HCEC 1CT (cell line): ENCODE measurements around the gene CUL4B.
"Not testable (repeated sequence)": the region's sequence is repeated elsewhere in the genome, so short reads cannot be mapped to it uniquely, and the experiment has no call there.

Source experiments
- DNase-seq: peaks from one replicate; pipeline ENCODE4 v3.0.0-alpha.2; 2017

Gene CUL4B

GRCh38 chrX:120517936-120518335 lies 42.8 kb downstream of the CUL4B start:
- peak; percentile 72 for DNase-seq

GRCh38 chrX:120514236-120514635 lies 46.5 kb downstream of the CUL4B start:
- DNase-seq: no peak

DNA sequence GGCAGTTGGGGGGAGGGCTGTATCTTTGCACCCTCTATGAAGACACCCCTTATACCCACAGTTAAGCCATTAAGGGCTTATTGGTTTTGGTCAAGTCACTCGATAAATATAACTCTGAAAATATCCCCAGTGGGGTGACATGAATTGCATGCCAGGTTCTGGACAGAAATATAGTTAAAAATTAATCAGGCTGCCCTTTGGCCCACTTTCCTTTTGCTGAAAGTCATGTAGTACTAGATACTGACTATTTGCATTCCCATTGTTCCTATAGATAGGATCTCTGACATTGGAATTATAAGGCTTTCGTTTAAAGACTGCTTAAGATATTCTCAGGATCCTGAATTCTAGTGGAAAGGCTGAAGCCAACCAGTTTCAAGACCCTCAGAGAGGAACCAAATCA lies 48.1 kb downstream of the CUL4B start:
- no peak for DNase-seq

GRCh38 chrX:120512222-120512621 lies 48.5 kb downstream of the CUL4B start:
- DNase-seq: no peak

- no peak for DNase-seq
Measured at GRCh38 chrX:120504569-120504968, 56.2 kb downstream of the CUL4B start.

GRCh38 chrX:120499301-120500072 lies 61.3 kb downstream of the CUL4B start:
- peak; percentile 23 for DNase-seq

DNA sequence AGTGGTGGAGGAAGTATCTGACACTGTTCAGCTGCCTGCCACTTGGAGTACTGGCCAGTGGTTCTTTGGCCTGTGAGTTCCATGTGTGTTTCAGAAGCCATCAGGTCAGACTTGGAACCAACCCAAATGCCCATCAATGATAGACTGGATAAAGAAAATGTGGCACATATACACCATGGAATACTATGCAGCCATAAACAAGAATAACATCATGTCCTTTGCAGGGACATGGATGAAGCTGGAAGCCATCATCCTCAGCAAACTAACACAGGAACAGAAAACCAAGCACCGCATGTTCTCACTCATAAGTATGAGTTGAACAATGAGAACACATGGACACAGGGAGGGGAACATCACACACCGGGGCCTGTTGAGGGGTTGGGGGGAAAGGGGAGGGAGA lies 70.6 kb downstream of the CUL4B start:
- not testable (repeated sequence) for DNase-seq

DNA sequence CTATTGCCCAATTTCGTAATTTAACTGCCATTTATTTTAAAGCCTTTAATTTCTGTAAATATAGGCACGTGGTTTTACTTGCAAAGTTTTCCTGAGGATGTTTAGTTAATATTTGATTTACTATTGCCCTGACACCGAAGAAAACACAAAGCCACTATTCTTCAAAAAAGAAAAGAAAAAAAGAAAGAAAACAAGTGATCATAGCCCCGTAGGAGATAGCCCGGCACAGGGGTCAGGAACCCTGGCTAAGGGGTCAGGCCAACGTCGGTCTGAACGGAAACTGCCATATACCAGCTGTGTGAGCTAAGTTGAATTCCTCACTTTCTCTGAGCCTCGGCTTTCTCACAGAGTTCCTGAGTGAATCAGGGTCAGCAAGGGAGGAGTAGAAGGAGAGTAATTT lies 74.0 kb downstream of the CUL4B start:
- no peak for DNase-seq

DNA sequence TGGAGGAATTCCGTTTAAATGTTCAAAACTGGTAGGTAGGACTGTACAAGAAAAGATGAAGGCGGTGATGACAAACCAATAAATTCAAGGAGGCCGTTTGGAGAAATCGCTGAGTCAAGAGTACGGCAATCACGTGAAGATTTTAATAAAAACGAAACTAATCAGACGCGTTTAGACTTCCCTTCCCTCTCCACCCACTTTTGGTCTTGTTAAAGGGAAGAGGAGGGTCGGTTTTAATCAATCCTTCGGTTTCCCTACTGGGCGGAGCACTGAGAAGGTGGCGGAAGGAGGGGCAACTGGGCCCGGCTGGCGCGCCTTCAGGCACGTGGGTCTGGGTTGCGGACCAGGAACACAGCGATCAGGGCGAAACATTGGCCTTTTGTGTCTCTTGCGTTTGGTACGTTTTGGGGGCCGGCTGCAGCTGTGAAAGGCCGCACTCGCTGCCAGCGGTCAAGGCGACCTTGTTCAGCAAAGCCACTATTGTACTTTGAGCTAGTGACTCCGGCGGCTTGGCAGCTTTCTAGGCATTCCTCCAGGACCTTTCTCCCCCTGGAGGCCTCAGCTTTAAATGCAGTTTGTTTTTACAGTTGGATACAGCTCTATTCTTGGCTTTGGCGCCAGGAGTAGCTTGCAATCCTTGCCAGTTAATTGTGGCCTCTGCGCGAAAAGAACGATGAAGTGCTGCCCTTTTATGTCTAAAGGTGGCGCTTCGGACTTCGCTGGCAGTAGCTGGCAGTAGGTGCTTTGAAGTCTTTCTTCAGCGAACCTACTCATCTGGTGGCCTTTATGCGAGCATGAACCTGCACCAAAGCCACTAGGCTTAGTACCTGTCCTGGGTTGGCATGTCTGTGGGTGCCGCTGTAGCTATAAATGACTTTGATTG lies 74.9 kb downstream of the CUL4B start:
- DNase-seq: peak; percentile 69

GRCh38 chrX:120485315-120485637 lies 75.5 kb downstream of the CUL4B start:
- DNase-seq: no peak

- no peak for DNase-seq
Measured at GRCh38 chrX:120477453-120477852, 83.3 kb downstream of the CUL4B start.

DNA sequence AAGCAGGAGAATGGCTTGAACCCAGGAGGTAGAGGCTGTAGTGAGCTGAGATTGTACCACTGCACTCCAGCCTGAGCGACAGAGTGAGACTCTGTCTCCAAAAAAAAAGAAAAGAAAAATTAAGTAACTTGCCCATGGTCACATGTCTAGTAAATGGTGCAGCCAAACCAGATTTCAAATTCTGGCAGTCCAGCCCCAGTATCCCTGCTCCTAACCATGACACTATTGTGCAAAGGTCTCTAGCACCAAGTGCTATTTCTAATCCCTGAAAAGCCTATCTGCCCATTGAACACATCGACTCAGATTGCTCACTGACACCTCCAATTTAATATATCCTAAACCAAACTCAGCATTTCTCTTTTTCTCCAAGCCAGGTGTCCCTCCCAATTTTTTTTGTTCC lies 84.0 kb downstream of the CUL4B start:
- DNase-seq: no peak

GRCh38 chrX:120475447-120475846 lies 85.3 kb downstream of the CUL4B start:
- DNase-seq: not testable (repeated sequence)
